ENCODE measurements around the gene PI3.
"Not testable (repeated sequence)": the region's sequence is repeated elsewhere in the genome, so short reads cannot be mapped to it uniquely, and the experiment has no call there.

PI3 gene

DNA sequence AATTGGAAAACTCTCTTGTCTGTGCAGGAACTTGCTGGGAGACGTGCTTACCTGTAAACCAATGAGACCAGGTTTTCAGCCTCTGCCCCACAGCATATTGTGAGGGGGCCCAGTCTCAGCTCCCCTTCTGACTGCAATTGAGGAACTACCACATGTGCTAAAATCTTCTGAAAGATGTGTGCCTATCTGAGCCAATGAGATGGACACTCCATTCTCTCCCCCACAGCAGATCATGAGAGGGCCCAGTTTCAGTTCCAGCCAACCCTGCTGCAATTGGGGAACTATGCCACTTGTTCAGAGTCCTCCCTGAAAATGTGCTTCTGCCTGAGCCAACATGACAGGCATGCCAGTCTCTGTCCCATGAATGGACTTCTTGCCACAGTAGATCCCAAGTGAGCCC is 20.9 kb upstream of the PI3 start:
- no peak for DNase-seq
- H4K20me1 ChIP-seq (ENCODE audit: insufficient read depth, low read length), result no peaks in the 10 kb centered on the region
- H3K36me3 ChIP-seq (ENCODE audit: insufficient read depth, low read length), result no peaks in the 10 kb centered on the region
- H3K27me3 ChIP-seq (ENCODE audit: insufficient read depth, low read length, poor library complexity), result peaks cover 9% of the 10 kb centered on the region
- TF ChIP-seq CTCF (IDR thresholded peaks at IDR 0.05; ENCODE audit: borderline replicate concordance, extremely low read depth, low read length, poor library complexity, severe bottlenecking) (no peak), EZH2 (IDR thresholded peaks at IDR 0.05; ENCODE audit: borderline replicate concordance, low read depth, low read length, severe bottlenecking) (no peak)
- no peak overlapping the region for H3K27ac ChIP-seq (ENCODE audit: low read length)
- H3K4me3 ChIP-seq (ENCODE audit: low read depth in 1 of 2, low read length in 2 of 2), result no peak overlapping the region
- no peaks in the 10 kb centered on the region for H3K9me3 ChIP-seq (ENCODE audit: insufficient read depth, low read length, severe bottlenecking)
- no peaks in the 10 kb centered on the region for H3K4me1 ChIP-seq (ENCODE audit: insufficient read depth, low read length)
- H2AFZ ChIP-seq (ENCODE audit: low read depth, low read length), result no peak overlapping the region
- H3K9ac ChIP-seq (ENCODE audit: low read depth, low read length), result no peak overlapping the region
- no peak overlapping the region for H3K4me2 ChIP-seq (ENCODE audit: insufficient read depth, low read length)
- no peaks in the 10 kb centered on the region for H3K79me2 ChIP-seq (ENCODE audit: insufficient read depth, low read length)
- no peak for ATAC-seq (ENCODE audit: insufficient read depth, low read depth)

DNA sequence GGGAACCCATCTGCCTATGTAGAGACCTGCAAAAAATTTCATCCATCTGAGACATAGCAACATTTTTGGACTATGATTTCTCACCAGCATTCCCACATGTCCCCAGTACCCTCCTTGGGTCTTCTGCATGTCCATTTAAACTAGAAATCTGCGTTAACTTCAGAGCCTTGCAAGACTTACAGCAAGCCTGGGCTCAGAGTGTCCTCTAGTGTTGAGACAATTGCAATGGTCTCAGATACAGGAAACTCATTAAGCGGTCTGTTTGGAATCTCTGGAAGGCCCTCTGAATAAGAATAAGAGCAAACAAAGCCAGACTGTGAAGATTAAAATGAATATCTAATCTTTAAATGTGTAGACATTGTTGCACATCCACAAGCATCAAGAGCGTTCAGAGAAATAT is 20.5 kb upstream of the PI3 start:
- H4K20me1 ChIP-seq (ENCODE audit: insufficient read depth, low read length), result no peaks in the 10 kb centered on the region
- no peak overlapping the region for H3K4me2 ChIP-seq (ENCODE audit: insufficient read depth, low read length)
- no peaks in the 10 kb centered on the region for H3K4me1 ChIP-seq (ENCODE audit: insufficient read depth, low read length)
- no peak for DNase-seq
- H2AFZ ChIP-seq (ENCODE audit: low read depth, low read length), result no peak overlapping the region
- no peak overlapping the region for H3K27ac ChIP-seq (ENCODE audit: low read length)
- H3K9me3 ChIP-seq (ENCODE audit: insufficient read depth, low read length, severe bottlenecking), result no peaks in the 10 kb centered on the region
- no peaks in the 10 kb centered on the region for H3K79me2 ChIP-seq (ENCODE audit: insufficient read depth, low read length)
- peaks cover 9% of the 10 kb centered on the region for H3K27me3 ChIP-seq (ENCODE audit: insufficient read depth, low read length, poor library complexity)
- no peak overlapping the region for H3K9ac ChIP-seq (ENCODE audit: low read depth, low read length)
- TF ChIP-seq CTCF (IDR thresholded peaks at IDR 0.05; ENCODE audit: borderline replicate concordance, extremely low read depth, low read length, poor library complexity, severe bottlenecking) (no peak), EZH2 (IDR thresholded peaks at IDR 0.05; ENCODE audit: borderline replicate concordance, low read depth, low read length, severe bottlenecking) (no peak)
- no peak overlapping the region for H3K4me3 ChIP-seq (ENCODE audit: low read depth in 1 of 2, low read length in 2 of 2)
- ATAC-seq (ENCODE audit: insufficient read depth, low read depth), result no peak
- no peaks in the 10 kb centered on the region for H3K36me3 ChIP-seq (ENCODE audit: insufficient read depth, low read length)

- not testable (repeated sequence) for H3K9ac ChIP-seq (ENCODE audit: low read depth, low read length); DNase-seq; H3K79me2 ChIP-seq (ENCODE audit: insufficient read depth, low read length); H2AFZ ChIP-seq (ENCODE audit: low read depth, low read length); H3K36me3 ChIP-seq (ENCODE audit: insufficient read depth, low read length); H3K9me3 ChIP-seq (ENCODE audit: insufficient read depth, low read length, severe bottlenecking); H3K4me2 ChIP-seq (ENCODE audit: insufficient read depth, low read length); H4K20me1 ChIP-seq (ENCODE audit: insufficient read depth, low read length); H3K27me3 ChIP-seq (ENCODE audit: insufficient read depth, low read length, poor library complexity); H3K4me3 ChIP-seq (ENCODE audit: low read depth in 1 of 2, low read length in 2 of 2); H3K27ac ChIP-seq (ENCODE audit: low read length); H3K4me1 ChIP-seq (ENCODE audit: insufficient read depth, low read length); ATAC-seq (ENCODE audit: insufficient read depth, low read depth)
Observed at GRCh38 chr20:45154794-45155193, 19.9 kb upstream of the PI3 start.

DNA sequence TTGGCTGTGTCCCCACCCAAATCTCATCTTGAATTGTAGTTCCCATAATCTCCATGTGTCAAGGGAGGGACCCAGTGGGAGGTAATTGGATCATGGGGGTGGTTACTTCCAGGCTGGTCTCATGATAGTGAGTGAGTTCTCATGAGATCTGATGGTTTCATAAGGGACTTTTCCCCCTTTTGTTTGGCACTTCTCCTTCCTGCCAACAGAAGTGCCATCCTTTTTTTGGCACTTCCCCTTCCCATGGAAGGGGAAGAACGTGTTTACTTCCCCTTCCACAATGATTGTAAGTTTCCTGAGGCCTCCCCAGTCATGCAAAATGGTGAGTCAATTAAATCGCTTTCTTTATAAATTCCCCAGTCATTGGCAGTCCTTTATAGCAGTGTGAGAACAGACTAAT is 18.0 kb upstream of the PI3 start:
- H3K79me2 ChIP-seq (ENCODE audit: insufficient read depth, low read length), result no peaks in the 10 kb centered on the region
- ATAC-seq (ENCODE audit: insufficient read depth, low read depth) (no peak), DNase-seq (no peak)
- H3K36me3 ChIP-seq (ENCODE audit: insufficient read depth, low read length), result no peaks in the 10 kb centered on the region
- no peak overlapping the region for H3K9ac ChIP-seq (ENCODE audit: low read depth, low read length)
- no peak overlapping the region for H2AFZ ChIP-seq (ENCODE audit: low read depth, low read length)
- no peaks in the 10 kb centered on the region for H4K20me1 ChIP-seq (ENCODE audit: insufficient read depth, low read length)
- H3K4me2 ChIP-seq (ENCODE audit: insufficient read depth, low read length), result no peak overlapping the region
- TF ChIP-seq EZH2 (IDR thresholded peaks at IDR 0.05; ENCODE audit: borderline replicate concordance, low read depth, low read length, severe bottlenecking) (no peak), CTCF (IDR thresholded peaks at IDR 0.05; ENCODE audit: borderline replicate concordance, extremely low read depth, low read length, poor library complexity, severe bottlenecking) (no peak)
- H3K4me1 ChIP-seq (ENCODE audit: insufficient read depth, low read length), result no peaks in the 10 kb centered on the region
- H3K9me3 ChIP-seq (ENCODE audit: insufficient read depth, low read length, severe bottlenecking), result no peaks in the 10 kb centered on the region
- peaks cover 10% of the 10 kb centered on the region for H3K27me3 ChIP-seq (ENCODE audit: insufficient read depth, low read length, poor library complexity)
- no peak overlapping the region for H3K27ac ChIP-seq (ENCODE audit: low read length)
- H3K4me3 ChIP-seq (ENCODE audit: low read depth in 1 of 2, low read length in 2 of 2), result no peak overlapping the region

Data from DND-41 (cell line).